ENCODE results near the gene TMEM52. TPM values are rescaled to one million over a fixed set of nuclear protein-coding genes. Genes with fewer than 3 reads are reported as not detected.

The TMEM52 gene
- total and polyA plus RNA-seq, 4 donors, result 2.6 to 13.1 (median 3.0) TPM

GRCh38 chr1:1947493-1947892 lies 28.4 kb upstream of the TMEM52 start:
- DNase-seq (ENCODE audit: low spot score), result no peak
- WGBS, result 37% methylated on average over 14 of the region's 14 CpGs
- H3K4me3 ChIP-seq (ENCODE audit: low read depth in 1 of 3, low read length in 3 of 3), result no peak overlapping the region

More at GRCh38 chr1:1947493-1947892, 28.4 kb upstream of the TMEM52 start:
- TF ChIP-seq REST (IDR thresholded peaks at IDR 0.05) (no peak), HNF4G (IDR thresholded peaks at IDR 0.05) (no peak), RAD21 (IDR thresholded peaks at IDR 0.05) (no peak), GABPA (IDR thresholded peaks at IDR 0.05 in 1 of 2, conservative IDR thresholded peaks at IDR 0.05 in 1 of 2) (no peak), NR2F2 (IDR thresholded peaks at IDR 0.05) (no peak), YY1 (IDR thresholded peaks at IDR 0.05) (no peak), MAX (IDR thresholded peaks at IDR 0.05) (no peak), ATF3 (IDR thresholded peaks at IDR 0.05) (no peak), HNF4A (conservative IDR thresholded peaks at IDR 0.05) (peak; percentile 37 to 83), RXRA (IDR thresholded peaks at IDR 0.05) (peak in 1 of 2 donors; percentile 59), ZBTB33 (IDR thresholded peaks at IDR 0.05) (no peak), FOXA2 (IDR thresholded peaks at IDR 0.05) (no peak), SP1 (IDR thresholded peaks at IDR 0.05) (peak; percentile 23), FOXA1 (IDR thresholded peaks at IDR 0.05) (no peak), CTCF (IDR thresholded peaks at IDR 0.05; ENCODE audit: low read depth, low read length, missing input control) (no peak)
- no peak overlapping the region for H3K9ac ChIP-seq (ENCODE audit: low read depth in 1 of 2, low read length in 2 of 2)
- H3K36me3 ChIP-seq (ENCODE audit: control insufficient read depth in 4 of 4, insufficient read depth in 3 of 4, low read depth in 1 of 4, low read length in 3 of 4), result no peaks in the 10 kb centered on the region
- peaks cover 0 to 1% (median 0%) of the 10 kb centered on the region in 4 donors for H3K9me3 ChIP-seq (ENCODE audit: control insufficient read depth in 4 of 4, low read length in 3 of 4)
- H3K27ac ChIP-seq (ENCODE audit: low read depth in 1 of 2, low read length in 2 of 2), result no peak overlapping the region
- no peaks in the 10 kb centered on the region for H3K27me3 ChIP-seq (ENCODE audit: control insufficient read depth in 4 of 4, insufficient read depth in 4 of 4, low read length in 3 of 4)
- H3K4me1 ChIP-seq (ENCODE audit: control insufficient read depth in 4 of 4, insufficient read depth in 4 of 4, low read length in 3 of 4), result peaks cover 7 to 20% (median 16%) of the 10 kb centered on the region in 4 donors
